Ovary (tissue), 9 donors: ENCODE measurements around the gene IQCF6. TPM values are rescaled to one million over a fixed set of nuclear protein-coding genes. Genes with fewer than 3 reads are reported as not detected.

ENCODE experiments used
- DNase-seq, 5 donors: peaks; one replicate each; pipeline ENCODE4 v3.0.0-alpha.2; 2019 to 2020
- H3K27ac ChIP-seq, 2 donors: fragments of 200-600 bp; one replicate each; pipeline versions ENCODE4 v1.5.1 to v1.8.0; 2019 to 2022
- H3K27me3 ChIP-seq: fragments of 200-600 bp; one replicate; pipeline ENCODE4 v1.8.0; 2022
- H3K36me3 ChIP-seq: fragments of 200-600 bp; sonication (generic); one replicate; pipeline ENCODE4 v1.5.1; 2019
- H3K4me1 ChIP-seq: one replicate; pipeline ENCODE4 v1.8.1; 2013; ENCODE audit warnings: mild to moderate bottlenecking, moderate library complexity; ENCODE audit not compliant: insufficient read depth
- H3K4me3 ChIP-seq: fragments of 200-600 bp; sonication (generic); one replicate; pipeline ENCODE4 v1.5.1; 2017
- H3K9me3 ChIP-seq, 2 donors: fragments of 200-600 bp in 1 of 2; sonication (generic) in 1 of 2; one replicate each; pipeline versions ENCODE4 v1.5.1 to v1.8.1; 2013 to 2019; ENCODE audit warnings: mild to moderate bottlenecking in 1 of 2, moderate library complexity in 1 of 2
- CTCF ChIP-seq, 3 donors: fragments of 450-650 bp in 2 of 3; fragments of 200-600 bp in 1 of 3; IDR thresholded peaks; one replicate each; pipeline versions ENCODE4 v1.5.1 to v1.8.0; 2016 to 2022; ENCODE audit warnings: antibody characterized with exemption in 3 of 3, mild to moderate bottlenecking in 1 of 3
- EP300 ChIP-seq: sonication (generic); formaldehyde crosslinking; IDR thresholded peaks from one replicate; pipeline ENCODE4 v1.6.1; 2017; ENCODE audit warnings: antibody characterized with exemption
- POLR2A ChIP-seq: fragments of 450-650 bp; IDR thresholded peaks from one replicate; pipeline ENCODE4 v1.6.1; 2017; ENCODE audit warnings: antibody characterized with exemption, mild to moderate bottlenecking, moderate library complexity
- WGBS, 3 donors: extraction: QIAGEN DNeasy Blood & Tissue Kit in 1 of 3; methylation state at CpG; one replicate each; pipeline versions ENCODE4 v1.1.5 to v1.1.7; 2013 to 2017; 5-methylcytosine and 5-hydroxymethylcytosine counted together
- intact Hi-C, 4 donors: fragments of 100-400 bp; cut with DNase I; formaldehyde crosslinking; loops; one replicate each; pipeline versions ENCODE4 v1.11.0 to v1.15.1; 2022 to 2023
- polyA plus RNA-seq, 2 donors: library from polyadenylated mRNA; stranded (reverse); fragments of 200-250 nt in 1 of 2; fragments of 350-450 nt in 1 of 2; fragmentation: Illumina TruSeq in 1 of 2; extraction: RNeasy Lipid Tissue Mini Kit (QIAGEN cat#74804) in 1 of 2; gene quantifications; one replicate each; pipeline ENCODE4 v1.2.3, GENCODE V29; 2013 to 2014
- total RNA-seq, 7 donors: library from RNA; depleted of rRNA in 2 of 7; stranded (reverse); fragments of >200 nt in 2 of 7; fragmentation: NEBNext Ultra II Directional in 3 of 7; extraction: Animal tissue kit (Norgen Biotek cat#: 25700) in 3 of 7; gene quantifications; one replicate each; pipeline versions ENCODE4 v1.1.0 to v1.2.4, GENCODE V29; 2016 to 2023
- donor health status: DM: no; HTN: no; CAD: no; lungs with moderate emphysema.
- donor health status: DM: no; HTN: no; CAD: no.
- donor health status: Bipolar disorder and iron deficiency.
- donor health status: DM: yes; HTN: yes; CAD: no.
- donor health status: DM: no; HTN: no; CAD: no.
- donor health status: DM: yes; HTN: yes; CAD: no.

IQCF6 gene
- total and polyA plus RNA-seq, 9 donors, result not detected

- Histone ChIP-seq H3K27me3 (no peaks in the 10 kb centered on the region), H3K27ac (no peak overlapping the region), H3K4me3 (no peak overlapping the region), H3K4me1 (no peaks in the 10 kb centered on the region), H3K36me3 (no peaks in the 10 kb centered on the region), H3K9me3 (no peaks in the 10 kb centered on the region)
- no peak for DNase-seq
- intact Hi-C loops, result no loop called here
- 84 to 89% (median 88%) methylated on average over 2 of the region's 2 CpGs for WGBS, 3 donors
- TF ChIP-seq CTCF (IDR thresholded peaks at IDR 0.05), result no peak
- TF ChIP-seq EP300, result no peak
- no peak for TF ChIP-seq POLR2A
Observed at GRCh38 chr3:51817375-51817774, 38.3 kb upstream of the IQCF6 start.

- DNase-seq, result no peak
- Histone ChIP-seq H3K4me1 (no peaks in the 10 kb centered on the region), H3K27ac (no peak overlapping the region), H3K4me3 (no peak overlapping the region), H3K27me3 (no peaks in the 10 kb centered on the region), H3K36me3 (no peaks in the 10 kb centered on the region), H3K9me3 (no peaks in the 10 kb centered on the region)
- 67 to 83% (median 69%) methylated on average over 2 of the region's 2 CpGs for WGBS, 3 donors
- intact Hi-C loops, result no loop called here
- no peak for TF ChIP-seq POLR2A
- no peak for TF ChIP-seq EP300
- no peak for TF ChIP-seq CTCF (IDR thresholded peaks at IDR 0.05)
Observed at GRCh38 chr3:51816723-51817122, 37.7 kb upstream of the IQCF6 start.

- no peak for TF ChIP-seq POLR2A
- no peak for TF ChIP-seq CTCF (IDR thresholded peaks at IDR 0.05)
- TF ChIP-seq EP300, result no peak
Observed at GRCh38 chr3:51815614-51816013, 36.6 kb upstream of the IQCF6 start.

GRCh38 chr3:51814034-51814433, 35.0 kb upstream of the IQCF6 start:
- Histone ChIP-seq H3K9me3 (no peaks in the 10 kb centered on the region), H3K4me3 (no peak overlapping the region), H3K36me3 (no peaks in the 10 kb centered on the region), H3K4me1 (no peaks in the 10 kb centered on the region), H3K27ac (no peak overlapping the region), H3K27me3 (no peaks in the 10 kb centered on the region)
- intact Hi-C loops, result no loop called here
- WGBS, 3 donors, result 85 to 92% (median 87%) methylated on average over 3 of the region's 3 CpGs
- TF ChIP-seq CTCF (IDR thresholded peaks at IDR 0.05) (no peak), EP300 (no peak), POLR2A (no peak)
- no peak for DNase-seq

More at GRCh38 chr3:51815614-51816013, 36.6 kb upstream of the IQCF6 start:
- no peak for DNase-seq
- Histone ChIP-seq H3K27me3 (no peaks in the 10 kb centered on the region), H3K36me3 (no peaks in the 10 kb centered on the region), H3K9me3 (no peaks in the 10 kb centered on the region), H3K4me1 (no peaks in the 10 kb centered on the region), H3K4me3 (no peak overlapping the region), H3K27ac (no peak overlapping the region)
- WGBS, 3 donors, result 57 to 58% (median 58%) methylated on average over 4 of the region's 4 CpGs
- intact Hi-C loops, result no loop called here
